Astrocyte of the spinal cord (primary cell): ENCODE measurements around the gene NELFCD.
"Not testable (repeated sequence)": the region's sequence is repeated elsewhere in the genome, so short reads cannot be mapped to it uniquely, and the experiment has no call there.

Experiments
- DNase-seq: peaks from one replicate; pipeline ENCODE4 v3.0.0; 2011; ENCODE audit warnings: low read depth, low spot score
- H3K4me3 ChIP-seq: 2 replicates; pipeline ENCODE4 v1.5.1; 2011; ENCODE audit warnings: low read depth, mild to moderate bottlenecking, low read length, moderate library complexity
- CTCF ChIP-seq: IDR thresholded peaks from 2 replicates; pipeline ENCODE4 v1.5.1; 2012; ENCODE audit warnings: low read depth, mild to moderate bottlenecking, low read length, inconsistent platforms
- in situ Hi-C: cut with HindIII; loops from 2 replicates; pipeline ENCODE4 v1.10.0; 2017; ENCODE audit warnings: low sequenced_read_pairs

NELFCD gene

GRCh38 chr20:58963060-58963584 lies 17.9 kb upstream of the NELFCD start:
- TF ChIP-seq CTCF = no peak
- H3K4me3 ChIP-seq = no peak overlapping the region
- in situ Hi-C loops = no loop called here
- DNase-seq = no peak

GRCh38 chr20:58963922-58964321 lies 17.1 kb upstream of the NELFCD start:
- DNase-seq, in situ Hi-C loops, H3K4me3 ChIP-seq: not testable (repeated sequence)

- DNase-seq = no peak
- in situ Hi-C loops = no loop called here
- no peak overlapping the region for H3K4me3 ChIP-seq
- TF ChIP-seq CTCF = no peak
Measured at GRCh38 chr20:58965270-58966064, 15.6 kb upstream of the NELFCD start.

- in situ Hi-C loops = no loop called here
- no peak overlapping the region for H3K4me3 ChIP-seq
- no peak for DNase-seq
- TF ChIP-seq CTCF = no peak
Measured at GRCh38 chr20:58967652-58968429, 13.2 kb upstream of the NELFCD start.

GRCh38 chr20:58969439-58969838 lies 11.6 kb upstream of the NELFCD start:
- H3K4me3 ChIP-seq = no peak overlapping the region
- no peak for DNase-seq
- TF ChIP-seq CTCF = no peak
- in situ Hi-C loops = no loop called here

GRCh38 chr20:58970146-58970545 lies 10.9 kb upstream of the NELFCD start:
- in situ Hi-C loops = no loop called here
- no peak overlapping the region for H3K4me3 ChIP-seq
- no peak for DNase-seq
- TF ChIP-seq CTCF = no peak

GRCh38 chr20:58971429-58971828 lies 9.6 kb upstream of the NELFCD start:
- no peak overlapping the region for H3K4me3 ChIP-seq
- in situ Hi-C loops = no loop called here
- no peak for DNase-seq
- TF ChIP-seq CTCF = no peak
